Measurements from ENCODE around the gene WDR62. TPM values are rescaled to one million over a fixed set of nuclear protein-coding genes. Genes with fewer than 3 reads are reported as not detected.

WDR62 gene
- total and polyA plus RNA-seq, 10 of the 15 experiments (the other 5 are each of a cell fraction or from before 2014, with no cell fraction given), result 0.08 to 20.6 (median 10.9) TPM

DNA sequence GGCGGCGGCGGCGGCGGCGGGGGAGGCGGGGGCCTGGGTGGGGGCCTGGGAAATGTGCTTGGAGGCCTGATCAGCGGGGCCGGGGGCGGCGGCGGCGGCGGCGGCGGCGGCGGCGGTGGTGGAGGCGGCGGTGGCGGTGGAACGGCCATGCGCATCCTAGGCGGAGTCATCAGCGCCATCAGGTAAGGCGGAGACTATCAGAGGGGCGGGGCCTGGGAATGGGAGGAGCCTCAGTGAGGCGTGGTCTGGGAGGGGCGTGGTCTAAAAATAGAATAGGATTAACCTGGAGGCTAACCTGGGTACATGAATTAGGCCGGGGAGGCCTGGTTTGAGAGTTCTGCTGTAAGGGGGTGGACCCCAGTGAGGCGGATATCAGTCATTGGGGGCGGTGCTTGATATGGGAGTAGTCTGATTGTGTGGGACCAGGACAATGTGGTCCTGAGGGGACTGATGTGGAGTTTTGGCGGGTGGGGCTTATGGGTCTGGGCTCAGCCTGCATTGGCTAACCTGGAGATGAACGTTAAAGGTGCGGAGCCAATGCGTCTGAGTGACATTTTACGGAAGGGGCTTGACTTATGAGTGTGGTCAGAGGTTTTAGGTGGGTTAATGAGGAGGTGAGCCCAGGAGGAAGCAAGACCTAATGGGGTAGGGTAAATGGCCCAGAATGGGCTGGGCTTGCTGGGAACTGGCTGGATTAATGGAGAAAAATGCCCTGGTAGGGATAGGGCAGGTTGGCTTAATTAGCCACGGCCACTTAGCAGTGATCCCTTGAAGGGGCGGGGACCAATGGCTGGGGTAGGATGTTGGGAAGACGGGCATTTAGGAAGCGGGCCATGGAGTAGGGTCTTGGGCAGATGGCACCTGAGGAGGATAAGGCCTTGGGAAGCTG lies 86.6 kb downstream of the WDR62 start (continued):
- TF ChIP-seq, protein P1, sequence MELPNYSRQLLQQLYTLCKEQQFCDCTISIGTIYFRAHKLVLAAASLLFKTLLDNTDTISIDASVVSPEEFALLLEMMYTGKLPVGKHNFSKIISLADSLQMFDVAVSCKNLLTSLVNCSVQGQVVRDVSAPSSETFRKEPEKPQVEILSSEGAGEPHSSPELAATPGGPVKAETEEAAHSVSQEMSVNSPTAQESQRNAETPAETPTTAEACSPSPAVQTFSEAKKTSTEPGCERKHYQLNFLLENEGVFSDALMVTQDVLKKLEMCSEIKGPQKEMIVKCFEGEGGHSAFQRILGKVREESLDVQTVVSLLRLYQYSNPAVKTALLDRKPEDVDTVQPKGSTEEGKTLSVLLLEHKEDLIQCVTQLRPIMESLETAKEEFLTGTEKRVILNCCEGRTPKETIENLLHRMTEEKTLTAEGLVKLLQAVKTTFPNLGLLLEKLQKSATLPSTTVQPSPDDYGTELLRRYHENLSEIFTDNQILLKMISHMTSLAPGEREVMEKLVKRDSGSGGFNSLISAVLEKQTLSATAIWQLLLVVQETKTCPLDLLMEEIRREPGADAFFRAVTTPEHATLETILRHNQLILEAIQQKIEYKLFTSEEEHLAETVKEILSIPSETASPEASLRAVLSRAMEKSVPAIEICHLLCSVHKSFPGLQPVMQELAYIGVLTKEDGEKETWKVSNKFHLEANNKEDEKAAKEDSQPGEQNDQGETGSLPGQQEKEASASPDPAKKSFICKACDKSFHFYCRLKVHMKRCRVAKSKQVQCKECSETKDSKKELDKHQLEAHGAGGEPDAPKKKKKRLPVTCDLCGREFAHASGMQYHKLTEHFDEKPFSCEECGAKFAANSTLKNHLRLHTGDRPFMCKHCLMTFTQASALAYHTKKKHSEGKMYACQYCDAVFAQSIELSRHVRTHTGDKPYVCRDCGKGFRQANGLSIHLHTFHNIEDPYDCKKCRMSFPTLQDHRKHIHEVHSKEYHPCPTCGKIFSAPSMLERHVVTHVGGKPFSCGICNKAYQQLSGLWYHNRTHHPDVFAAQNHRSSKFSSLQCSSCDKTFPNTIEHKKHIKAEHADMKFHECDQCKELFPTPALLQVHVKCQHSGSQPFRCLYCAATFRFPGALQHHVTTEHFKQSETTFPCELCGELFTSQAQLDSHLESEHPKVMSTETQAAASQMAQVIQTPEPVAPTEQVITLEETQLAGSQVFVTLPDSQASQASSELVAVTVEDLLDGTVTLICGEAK (IDR thresholded peaks at IDR 0.05; ENCODE audit: borderline replicate concordance), result no peak
- TF ChIP-seq, protein P2, sequence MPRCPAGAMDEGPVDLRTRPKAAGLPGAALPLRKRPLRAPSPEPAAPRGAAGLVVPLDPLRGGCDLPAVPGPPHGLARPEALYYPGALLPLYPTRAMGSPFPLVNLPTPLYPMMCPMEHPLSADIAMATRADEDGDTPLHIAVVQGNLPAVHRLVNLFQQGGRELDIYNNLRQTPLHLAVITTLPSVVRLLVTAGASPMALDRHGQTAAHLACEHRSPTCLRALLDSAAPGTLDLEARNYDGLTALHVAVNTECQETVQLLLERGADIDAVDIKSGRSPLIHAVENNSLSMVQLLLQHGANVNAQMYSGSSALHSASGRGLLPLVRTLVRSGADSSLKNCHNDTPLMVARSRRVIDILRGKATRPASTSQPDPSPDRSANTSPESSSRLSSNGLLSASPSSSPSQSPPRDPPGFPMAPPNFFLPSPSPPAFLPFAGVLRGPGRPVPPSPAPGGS (IDR thresholded peaks at IDR 0.05; ENCODE audit: borderline replicate concordance, insufficient read depth, low read depth, low read length, poor library complexity, severe bottlenecking), result no peak
- TF ChIP-seq, protein P3, sequence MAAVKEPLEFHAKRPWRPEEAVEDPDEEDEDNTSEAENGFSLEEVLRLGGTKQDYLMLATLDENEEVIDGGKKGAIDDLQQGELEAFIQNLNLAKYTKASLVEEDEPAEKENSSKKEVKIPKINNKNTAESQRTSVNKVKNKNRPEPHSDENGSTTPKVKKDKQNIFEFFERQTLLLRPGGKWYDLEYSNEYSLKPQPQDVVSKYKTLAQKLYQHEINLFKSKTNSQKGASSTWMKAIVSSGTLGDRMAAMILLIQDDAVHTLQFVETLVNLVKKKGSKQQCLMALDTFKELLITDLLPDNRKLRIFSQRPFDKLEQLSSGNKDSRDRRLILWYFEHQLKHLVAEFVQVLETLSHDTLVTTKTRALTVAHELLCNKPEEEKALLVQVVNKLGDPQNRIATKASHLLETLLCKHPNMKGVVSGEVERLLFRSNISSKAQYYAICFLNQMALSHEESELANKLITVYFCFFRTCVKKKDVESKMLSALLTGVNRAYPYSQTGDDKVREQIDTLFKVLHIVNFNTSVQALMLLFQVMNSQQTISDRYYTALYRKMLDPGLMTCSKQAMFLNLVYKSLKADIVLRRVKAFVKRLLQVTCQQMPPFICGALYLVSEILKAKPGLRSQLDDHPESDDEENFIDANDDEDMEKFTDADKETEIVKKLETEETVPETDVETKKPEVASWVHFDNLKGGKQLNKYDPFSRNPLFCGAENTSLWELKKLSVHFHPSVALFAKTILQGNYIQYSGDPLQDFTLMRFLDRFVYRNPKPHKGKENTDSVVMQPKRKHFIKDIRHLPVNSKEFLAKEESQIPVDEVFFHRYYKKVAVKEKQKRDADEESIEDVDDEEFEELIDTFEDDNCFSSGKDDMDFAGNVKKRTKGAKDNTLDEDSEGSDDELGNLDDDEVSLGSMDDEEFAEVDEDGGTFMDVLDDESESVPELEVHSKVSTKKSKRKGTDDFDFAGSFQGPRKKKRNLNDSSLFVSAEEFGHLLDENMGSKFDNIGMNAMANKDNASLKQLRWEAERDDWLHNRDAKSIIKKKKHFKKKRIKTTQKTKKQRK (IDR thresholded peaks at IDR 0.05; ENCODE audit: low read depth, low read length), result no peak
- no peak for TF ChIP-seq SMAD5 (IDR thresholded peaks at IDR 0.05; ENCODE audit: low read depth)
- TF ChIP-seq KLF5 (IDR thresholded peaks at IDR 0.05; ENCODE audit: partially characterized antibody), result no peak
- 0 out of 2 replicates have a peak, but pooled peaks have one; percentile 12 for TF ChIP-seq RUNX3 (IDR thresholded peaks at IDR 0.05; ENCODE audit: low read length)
- TF ChIP-seq YY1 (IDR thresholded peaks at IDR 0.05; ENCODE audit: low read depth, low read length), result peak; percentile 66; the same call in 1 of the 2 replicates
- TF ChIP-seq SIX5 (IDR thresholded peaks at IDR 0.05; ENCODE audit: low read depth, low read length, severe bottlenecking), result no peak
- TF ChIP-seq NRF1 (conservative IDR thresholded peaks at IDR 0.05; ENCODE audit: low read depth, low read length), result peak; percentile 25; the same call in 1 of the 2 replicates
- TF ChIP-seq ETV6 (conservative IDR thresholded peaks at IDR 0.05 in 1 of 2, IDR thresholded peaks at IDR 0.05 in 1 of 2; ENCODE audit: borderline replicate concordance in 1 of 2, low read depth in 1 of 2), result no peak
- TF ChIP-seq HDGF (IDR thresholded peaks at IDR 0.05), result peak; percentile 78
